GM19372 (cell line): ENCODE results near the gene KRT7.
"Not testable (repeated sequence)": the region's sequence is repeated elsewhere in the genome, so short reads cannot be mapped to it uniquely, and the experiment has no call there.

Experiments
- ATAC-seq: cut with Tn5 transposase; IDR thresholded peaks from one replicate; pipeline ENCODE4 v1.9.1; 2021; ENCODE audit warnings: mild to moderate bottlenecking, low read depth, moderate library complexity; ENCODE audit not compliant: unreplicated experiment

KRT7 gene

GRCh38 chr12:52268212-52268611 lies 35.2 kb downstream of the KRT7 start:
- ATAC-seq = no peak

GRCh38 chr12:52270541-52271070 lies 37.6 kb downstream of the KRT7 start:
- no peak for ATAC-seq

GRCh38 chr12:52271158-52271557 lies 38.1 kb downstream of the KRT7 start:
- no peak for ATAC-seq

GRCh38 chr12:52274521-52275120 lies 41.6 kb downstream of the KRT7 start, which contains the start of gene KRT86:
TSS of gene KRT86 (plus strand) at chr12:52274645. CDS start at chr12:52301917, 27,272 bp downstream.
- no peak for ATAC-seq

- no peak for ATAC-seq
Observed at GRCh38 chr12:52275686-52276085, 42.6 kb downstream of the KRT7 start.

- no peak for ATAC-seq
Observed at GRCh38 chr12:52277486-52278245, 44.6 kb downstream of the KRT7 start.

GRCh38 chr12:52278575-52279421 lies 45.8 kb downstream of the KRT7 start:
- peak; percentile 70 for ATAC-seq

GRCh38 chr12:52279422-52280318 lies 46.6 kb downstream of the KRT7 start:
- ATAC-seq = no peak

- no peak for ATAC-seq
Observed at GRCh38 chr12:52280319-52280795, 47.3 kb downstream of the KRT7 start.

- ATAC-seq = no peak
Observed at GRCh38 chr12:52280796-52281560, 47.9 kb downstream of the KRT7 start.

- no peak for ATAC-seq
Observed at GRCh38 chr12:52284562-52285171, 51.6 kb downstream of the KRT7 start.

GRCh38 chr12:52285172-52285745 lies 52.2 kb downstream of the KRT7 start:
- no peak for ATAC-seq

GRCh38 chr12:52285851-52286530 lies 52.9 kb downstream of the KRT7 start:
- no peak for ATAC-seq

GRCh38 chr12:52286857-52287785 lies 54.1 kb downstream of the KRT7 start:
- ATAC-seq = not testable (repeated sequence)

GRCh38 chr12:52287816-52288805 lies 55.1 kb downstream of the KRT7 start:
- ATAC-seq = peak; percentile 76
